GM18867 (cell line): ENCODE data around the gene SUSD6.
A peak's percentile ranks its signal among the peaks of the same experiment; 100 is the strongest.
"Not testable (repeated sequence)": the region's sequence is repeated elsewhere in the genome, so short reads cannot be mapped to it uniquely, and the experiment has no call there.

ENCODE experiments used
- ATAC-seq: cut with Tn5 transposase; IDR thresholded peaks from one replicate; pipeline ENCODE4 v1.9.1; 2021; ENCODE audit warnings: mild to moderate bottlenecking, moderate library complexity; ENCODE audit not compliant: unreplicated experiment

SUSD6 gene

GRCh38 chr14:69619012-69619411 lies 7.6 kb downstream of the SUSD6 start:
- ATAC-seq = no peak

GRCh38 chr14:69620211-69620611 lies 8.8 kb downstream of the SUSD6 start:
- ATAC-seq = no peak

GRCh38 chr14:69620981-69621380 lies 9.6 kb downstream of the SUSD6 start:
- ATAC-seq = no peak

GRCh38 chr14:69624136-69624535 lies 12.7 kb downstream of the SUSD6 start:
- no peak for ATAC-seq

- peak; percentile 86 for ATAC-seq
Measured at GRCh38 chr14:69625299-69626131, 14.1 kb downstream of the SUSD6 start.

- ATAC-seq = no peak
Measured at GRCh38 chr14:69626132-69626500, 14.7 kb downstream of the SUSD6 start.

- peak; percentile 49 for ATAC-seq
Measured at GRCh38 chr14:69629225-69630127, 18.1 kb downstream of the SUSD6 start.

GRCh38 chr14:69630360-69630759 lies 19.0 kb downstream of the SUSD6 start:
- ATAC-seq = no peak

- no peak for ATAC-seq
Measured at GRCh38 chr14:69631509-69631908, 20.1 kb downstream of the SUSD6 start.

GRCh38 chr14:69632164-69632563 lies 20.8 kb downstream of the SUSD6 start:
- ATAC-seq = no peak

- no peak for ATAC-seq
Measured at GRCh38 chr14:69632593-69633151, 21.3 kb downstream of the SUSD6 start.

GRCh38 chr14:69633238-69633637 lies 21.8 kb downstream of the SUSD6 start:
- ATAC-seq = no peak

- ATAC-seq = no peak
Measured at GRCh38 chr14:69635981-69636639, 24.7 kb downstream of the SUSD6 start.

- ATAC-seq = no peak
Measured at GRCh38 chr14:69636718-69637480, 25.5 kb downstream of the SUSD6 start.

- peak; percentile 31 for ATAC-seq
Measured at GRCh38 chr14:69637503-69638031, 26.2 kb downstream of the SUSD6 start.

GRCh38 chr14:69640931-69641330 lies 29.5 kb downstream of the SUSD6 start:
- ATAC-seq = no peak

GRCh38 chr14:69642212-69642793 lies 30.9 kb downstream of the SUSD6 start:
- ATAC-seq = not testable (repeated sequence)

- no peak for ATAC-seq
Measured at GRCh38 chr14:69643430-69644200, 32.2 kb downstream of the SUSD6 start.

- ATAC-seq = no peak
Measured at GRCh38 chr14:69644814-69645213, 33.4 kb downstream of the SUSD6 start.
